Neural progenitor cell (in vitro differentiated cells): ENCODE measurements around the gene PTPRG.

Experiments used
- EZH2 ChIP-seq: fragments of 200-600 bp; sonication (generic); IDR thresholded peaks from 2 replicates; pipeline ENCODE4 v1.6.1; 2017; ENCODE audit warnings: antibody characterized with exemption, mild to moderate bottlenecking, moderate library complexity
- EZH2phosphoT487 ChIP-seq: fragments of 200-600 bp; sonication (generic); IDR thresholded peaks from 2 replicates; pipeline ENCODE4 v1.6.1; 2017; ENCODE audit warnings: antibody characterized with exemption
- TF ChIP-seq, protein P1 (sequence below): fragments of 200-600 bp; sonication (generic); IDR thresholded peaks from 2 replicates; pipeline ENCODE4 v1.5.1; 2017; ENCODE audit warnings: antibody characterized with exemption, mild to moderate bottlenecking

DNA sequence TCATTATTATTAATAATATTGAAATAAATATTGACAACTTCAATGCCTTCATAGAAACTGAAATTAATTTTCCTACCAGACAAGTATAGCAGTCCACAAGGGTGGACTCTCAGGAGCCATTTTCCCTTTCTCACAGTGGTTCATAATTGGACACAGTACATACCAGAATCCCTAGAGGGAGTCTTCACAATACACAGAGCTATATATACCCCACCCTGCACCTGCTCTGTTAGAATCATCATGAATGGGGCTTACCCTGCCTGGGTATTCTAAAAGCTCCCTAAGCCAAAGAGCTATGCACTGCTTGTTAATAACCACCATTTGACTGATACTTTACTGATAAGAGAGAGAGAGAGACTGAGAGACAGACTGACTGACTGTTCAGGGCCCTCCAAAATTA, 677.1 kb downstream of the PTPRG start:
- TF ChIP-seq, protein P1, sequence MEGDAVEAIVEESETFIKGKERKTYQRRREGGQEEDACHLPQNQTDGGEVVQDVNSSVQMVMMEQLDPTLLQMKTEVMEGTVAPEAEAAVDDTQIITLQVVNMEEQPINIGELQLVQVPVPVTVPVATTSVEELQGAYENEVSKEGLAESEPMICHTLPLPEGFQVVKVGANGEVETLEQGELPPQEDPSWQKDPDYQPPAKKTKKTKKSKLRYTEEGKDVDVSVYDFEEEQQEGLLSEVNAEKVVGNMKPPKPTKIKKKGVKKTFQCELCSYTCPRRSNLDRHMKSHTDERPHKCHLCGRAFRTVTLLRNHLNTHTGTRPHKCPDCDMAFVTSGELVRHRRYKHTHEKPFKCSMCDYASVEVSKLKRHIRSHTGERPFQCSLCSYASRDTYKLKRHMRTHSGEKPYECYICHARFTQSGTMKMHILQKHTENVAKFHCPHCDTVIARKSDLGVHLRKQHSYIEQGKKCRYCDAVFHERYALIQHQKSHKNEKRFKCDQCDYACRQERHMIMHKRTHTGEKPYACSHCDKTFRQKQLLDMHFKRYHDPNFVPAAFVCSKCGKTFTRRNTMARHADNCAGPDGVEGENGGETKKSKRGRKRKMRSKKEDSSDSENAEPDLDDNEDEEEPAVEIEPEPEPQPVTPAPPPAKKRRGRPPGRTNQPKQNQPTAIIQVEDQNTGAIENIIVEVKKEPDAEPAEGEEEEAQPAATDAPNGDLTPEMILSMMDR, result no peak
- no peak for TF ChIP-seq EZH2
- TF ChIP-seq EZH2phosphoT487, result no peak
